ENCODE results near the gene FYN.

- TF ChIP-seq CTCF (optimal IDR thresholded peaks at IDR 0.05 in 1 of 3, IDR thresholded peaks at IDR 0.05 in 1 of 3, conservative IDR thresholded peaks at IDR 0.05 in 1 of 3; ENCODE audit: extremely low read depth in 1 of 3, insufficient read depth in 2 of 3, low read length in 3 of 3) (no peak), EZH2 (IDR thresholded peaks at IDR 0.05; ENCODE audit: low read length) (no peak)
Observed at GRCh38 chr6:111912904-111913303, 39.7 kb upstream of the FYN start.
